Endothelial cell of hepatic sinusoid (primary cell): ENCODE results near the gene NDE1.
"Not testable (repeated sequence)": the region's sequence is repeated elsewhere in the genome, so short reads cannot be mapped to it uniquely, and the experiment has no call there.

Experiments
- in situ Hi-C: cut with HindIII; loops from 2 replicates; pipeline ENCODE4 v1.10.0; 2017; ENCODE audit warnings: low sequenced_read_pairs

NDE1 gene

DNA sequence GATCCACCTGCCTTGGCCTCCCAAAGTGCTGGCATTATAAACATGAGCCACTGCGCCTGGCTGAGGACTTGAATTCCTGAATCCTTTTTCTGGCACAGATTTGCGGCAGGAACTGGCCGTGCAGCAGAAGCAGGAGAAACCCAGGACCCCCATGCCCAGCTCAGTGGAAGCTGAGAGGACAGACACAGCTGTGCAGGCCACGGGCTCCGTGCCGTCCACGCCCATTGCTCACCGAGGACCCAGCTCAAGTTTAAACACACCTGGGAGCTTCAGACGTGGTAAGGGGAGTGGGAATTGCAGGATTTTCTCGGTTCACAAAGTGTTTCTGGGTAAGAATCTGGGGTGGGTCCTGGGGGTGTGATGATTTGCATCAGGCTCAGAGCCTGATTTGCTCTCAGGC is 41.0 kb downstream of the NDE1 start:
- in situ Hi-C loops = no loop called here

DNA sequence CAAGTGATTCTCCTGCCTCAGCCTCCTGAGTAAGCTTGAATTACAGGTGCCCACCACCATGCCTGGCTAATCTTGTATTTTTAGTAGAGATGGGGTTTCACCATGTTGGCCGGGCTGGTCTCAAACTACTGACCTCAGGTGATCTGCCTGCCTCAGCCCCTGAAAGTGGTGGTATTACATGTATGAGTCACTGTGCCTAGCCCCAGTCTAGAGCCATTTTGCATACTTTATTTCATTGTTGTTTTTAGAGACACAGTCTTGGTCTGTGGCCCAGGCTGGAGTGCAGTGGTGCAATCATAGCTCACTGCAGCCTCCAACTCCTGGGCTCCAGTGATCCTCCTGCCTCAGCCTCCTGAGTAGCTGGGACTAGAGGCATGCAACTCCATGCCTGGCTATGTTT is 42.5 kb downstream of the NDE1 start:
- in situ Hi-C loops = not testable (repeated sequence)

DNA sequence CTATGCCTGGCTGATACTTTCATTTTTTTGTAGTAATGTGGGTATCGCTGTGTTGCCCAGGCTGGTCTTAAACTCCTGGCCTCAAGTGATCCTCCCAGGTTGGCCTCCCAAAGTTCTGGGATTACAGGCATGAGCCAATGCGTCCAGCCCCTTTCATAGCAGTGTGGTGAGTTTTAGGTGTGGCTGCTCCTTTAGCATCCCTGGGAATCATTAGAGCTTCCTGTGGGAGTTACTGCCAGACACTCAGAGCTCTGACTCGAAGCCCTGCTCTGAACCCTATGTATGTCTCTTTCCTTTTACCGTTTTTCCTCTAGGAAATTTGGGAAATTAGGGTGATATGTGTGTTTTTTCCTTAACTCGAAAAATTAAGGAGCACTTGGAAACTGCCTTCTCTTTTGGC is 44.5 kb downstream of the NDE1 start:
- in situ Hi-C loops = no loop called here

- in situ Hi-C loops = no loop called here
Observed at GRCh38 chr16:15699819-15700218, 49.8 kb downstream of the NDE1 start.

GRCh38 chr16:15701367-15701766 is 51.3 kb downstream of the NDE1 start:
- in situ Hi-C loops = no loop called here

- in situ Hi-C loops = no loop called here
Observed at GRCh38 chr16:15701975-15702970, 52.2 kb downstream of the NDE1 start.

DNA sequence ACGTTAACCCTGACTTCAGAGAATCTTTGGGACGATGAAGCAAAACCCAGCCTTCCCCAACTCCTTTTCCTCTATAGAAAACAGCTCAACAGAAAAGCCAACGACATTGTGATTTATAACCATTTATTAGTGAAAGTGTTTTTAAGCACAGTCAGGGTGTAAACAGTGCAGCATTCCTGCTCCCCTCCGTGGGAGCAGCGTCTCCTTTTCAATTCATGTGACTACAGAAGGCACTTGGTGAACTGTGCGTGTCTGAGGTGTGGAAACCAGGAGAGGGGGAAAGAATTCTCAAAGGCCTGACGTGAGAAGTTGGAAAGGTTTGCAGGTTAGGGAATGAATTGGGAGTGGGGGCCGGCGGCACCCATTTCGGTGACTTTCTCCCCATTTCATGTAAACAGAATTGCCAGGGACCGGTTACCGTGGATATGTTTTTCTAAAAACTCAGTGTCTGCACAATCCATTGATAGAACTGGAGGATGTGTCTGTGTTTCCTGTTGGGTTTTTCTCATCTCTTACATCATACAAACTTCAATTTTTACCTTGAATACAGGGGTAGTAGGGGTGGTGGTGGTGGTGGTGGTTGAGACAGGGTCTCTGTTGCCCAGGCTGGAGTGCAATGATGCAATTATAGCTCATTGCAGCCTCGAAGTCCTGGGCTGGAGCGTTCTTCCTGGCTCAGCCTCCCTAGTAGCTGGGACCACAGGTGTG is 53.1 kb downstream of the NDE1 start:
- in situ Hi-C loops = no loop called here

- in situ Hi-C loops = no loop called here
Observed at GRCh38 chr16:15704545-15704987, 54.5 kb downstream of the NDE1 start.

- in situ Hi-C loops = no loop called here
Observed at GRCh38 chr16:15705064-15705565, 55.1 kb downstream of the NDE1 start.

DNA sequence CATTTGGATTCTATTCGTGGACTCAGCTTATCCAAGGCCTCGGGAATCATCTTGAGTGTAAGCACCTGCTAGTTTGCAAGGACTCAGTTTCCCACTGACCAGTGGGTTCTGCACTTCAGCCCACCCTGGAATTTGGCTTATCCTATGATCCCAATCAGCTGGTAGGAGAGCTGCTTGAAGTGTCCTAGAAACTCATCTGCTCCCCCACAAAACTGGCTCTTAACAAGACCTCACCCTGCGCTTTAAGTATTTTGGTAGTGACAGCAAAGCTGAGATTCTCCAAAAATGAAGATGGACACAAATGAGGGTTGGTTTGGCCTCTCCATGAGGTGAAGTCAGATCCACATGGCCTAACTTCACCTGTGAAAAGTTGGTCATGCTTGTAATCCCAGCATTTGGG is 57.3 kb downstream of the NDE1 start:
- in situ Hi-C loops = no loop called here

DNA sequence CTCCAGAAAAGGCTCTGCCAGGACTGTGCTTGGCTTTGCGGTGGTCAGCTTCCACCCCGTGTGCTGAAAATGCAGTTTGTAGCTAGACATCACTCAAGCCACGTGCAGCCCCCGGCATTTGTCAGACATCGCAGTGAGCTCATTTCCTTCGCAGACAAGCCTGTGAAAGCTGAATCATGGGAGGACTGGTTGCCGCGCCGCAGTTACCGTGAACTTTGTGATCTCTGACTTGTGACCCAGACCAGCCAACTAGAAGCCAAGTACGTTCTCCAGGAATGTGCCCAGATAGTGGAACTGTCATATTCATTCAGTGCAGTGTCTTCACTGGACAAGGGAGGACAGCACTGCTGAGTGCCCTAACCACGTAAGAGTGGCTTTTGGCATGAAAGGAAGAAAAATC is 58.1 kb downstream of the NDE1 start:
- in situ Hi-C loops = no loop called here

DNA sequence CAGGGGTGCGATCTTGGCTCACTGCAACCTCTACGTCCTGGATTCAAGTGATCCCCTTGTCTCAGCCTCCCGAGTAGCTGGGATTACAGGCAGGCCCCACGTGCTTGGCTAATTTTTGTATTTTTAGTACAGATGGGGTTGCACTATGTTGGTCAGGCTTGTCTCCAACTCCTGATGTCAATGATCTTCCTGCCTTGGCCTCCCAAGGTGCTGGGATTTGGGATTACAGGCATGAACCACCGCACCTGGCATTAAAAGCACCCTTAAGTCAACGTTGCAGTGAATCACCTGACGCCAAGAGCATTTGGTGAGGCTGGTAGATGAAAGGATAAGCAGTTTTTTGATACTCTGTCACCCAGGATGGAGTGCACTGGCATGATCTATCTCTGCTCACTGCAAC is 59.0 kb downstream of the NDE1 start:
- in situ Hi-C loops = no loop called here

GRCh38 chr16:15714393-15715172 is 64.5 kb downstream of the NDE1 start:
- in situ Hi-C loops = no loop called here

DNA sequence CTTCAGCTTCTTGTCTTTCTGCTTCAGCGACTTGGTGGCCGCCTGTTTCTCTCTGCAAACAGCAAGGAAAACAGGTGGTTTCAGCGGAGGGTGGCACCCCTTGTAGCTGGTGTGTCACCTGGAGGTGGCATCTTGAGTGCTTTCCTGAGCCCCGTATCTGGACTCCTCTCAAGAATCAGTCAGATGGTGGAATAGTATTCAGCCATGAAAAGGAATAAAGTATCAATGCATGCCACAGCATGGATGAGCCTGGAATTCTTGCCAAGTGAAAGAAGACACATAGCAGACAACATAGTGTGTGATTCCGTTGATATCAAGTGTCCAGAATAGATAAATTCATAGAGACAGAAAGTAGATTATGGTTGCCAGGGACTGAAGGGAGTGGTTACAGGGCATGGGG is 65.2 kb downstream of the NDE1 start:
- in situ Hi-C loops = no loop called here

DNA sequence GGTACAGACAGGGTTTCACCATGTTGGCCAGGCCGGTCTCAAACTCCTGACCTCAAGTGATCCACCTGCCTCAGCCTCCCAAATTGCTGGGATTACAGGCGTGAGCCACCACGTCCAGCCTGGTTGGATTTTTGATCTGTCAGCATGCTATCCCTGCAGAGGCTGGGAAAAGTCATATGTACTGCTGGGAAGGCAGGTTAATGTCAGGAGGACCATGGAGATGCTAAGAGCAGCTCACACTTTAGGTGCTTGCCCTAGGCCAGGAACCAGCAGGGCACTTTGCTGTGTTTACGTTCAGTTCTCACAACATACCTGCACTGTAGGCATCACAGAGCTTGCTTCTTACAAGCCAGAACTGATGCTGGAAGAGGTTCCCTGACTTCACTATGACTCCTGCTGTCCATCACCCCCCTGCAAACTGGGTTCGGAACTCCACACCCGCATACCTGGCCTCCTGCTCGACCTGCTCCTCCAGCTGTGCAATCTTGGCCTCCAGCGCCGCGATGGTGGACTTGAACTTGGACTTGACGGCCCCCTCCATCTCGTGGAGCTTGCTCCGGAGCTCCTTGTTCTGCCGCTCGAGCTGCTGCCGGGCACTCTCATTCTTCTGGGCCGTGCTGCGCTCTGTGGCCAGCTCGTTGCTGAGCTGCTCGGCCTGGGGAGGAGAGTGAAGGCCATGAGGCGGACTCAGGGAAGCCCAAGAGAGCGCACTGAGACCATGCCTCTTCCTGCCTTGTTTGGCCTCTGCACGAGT is 66.8 kb downstream of the NDE1 start:
- in situ Hi-C loops = no loop called here

DNA sequence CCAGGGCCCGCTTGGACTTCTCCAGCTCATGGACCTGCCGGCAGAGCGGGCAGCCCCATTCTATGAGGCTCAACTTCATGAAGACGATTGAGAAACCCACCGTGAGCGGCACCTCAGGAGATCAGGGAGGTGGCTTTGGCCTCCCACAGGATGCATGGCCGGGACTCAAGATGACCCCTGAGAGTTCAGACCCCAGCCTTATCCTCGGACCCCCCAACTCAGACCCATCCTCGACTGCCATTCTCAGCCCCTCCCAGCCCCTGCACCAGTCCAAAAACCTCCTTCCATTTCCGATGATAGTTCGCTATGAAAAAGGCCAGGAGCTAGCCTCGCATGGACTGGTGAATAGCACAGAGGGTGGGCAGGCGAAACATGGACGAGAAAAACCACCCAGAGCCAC is 71.0 kb downstream of the NDE1 start:
- in situ Hi-C loops = no loop called here

DNA sequence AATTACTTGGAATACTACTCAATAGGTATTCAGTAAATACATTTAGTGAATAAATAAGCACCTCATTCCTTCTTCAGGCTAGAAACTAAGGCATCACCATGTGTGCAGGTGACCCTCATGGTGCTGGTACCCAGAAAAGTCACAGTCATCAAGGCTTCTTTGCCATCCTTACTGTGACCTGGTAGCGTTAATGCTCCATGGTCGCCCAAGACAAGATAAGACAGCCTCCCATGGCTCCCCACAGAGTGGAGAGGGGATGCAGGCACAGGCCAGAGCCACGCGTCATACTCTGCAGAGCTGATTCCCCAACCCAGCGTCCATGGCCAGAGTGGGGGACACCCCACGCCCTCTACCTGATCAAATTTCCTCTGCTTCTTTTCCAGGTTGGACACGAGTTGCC is 73.8 kb downstream of the NDE1 start:
- in situ Hi-C loops = no loop called here

DNA sequence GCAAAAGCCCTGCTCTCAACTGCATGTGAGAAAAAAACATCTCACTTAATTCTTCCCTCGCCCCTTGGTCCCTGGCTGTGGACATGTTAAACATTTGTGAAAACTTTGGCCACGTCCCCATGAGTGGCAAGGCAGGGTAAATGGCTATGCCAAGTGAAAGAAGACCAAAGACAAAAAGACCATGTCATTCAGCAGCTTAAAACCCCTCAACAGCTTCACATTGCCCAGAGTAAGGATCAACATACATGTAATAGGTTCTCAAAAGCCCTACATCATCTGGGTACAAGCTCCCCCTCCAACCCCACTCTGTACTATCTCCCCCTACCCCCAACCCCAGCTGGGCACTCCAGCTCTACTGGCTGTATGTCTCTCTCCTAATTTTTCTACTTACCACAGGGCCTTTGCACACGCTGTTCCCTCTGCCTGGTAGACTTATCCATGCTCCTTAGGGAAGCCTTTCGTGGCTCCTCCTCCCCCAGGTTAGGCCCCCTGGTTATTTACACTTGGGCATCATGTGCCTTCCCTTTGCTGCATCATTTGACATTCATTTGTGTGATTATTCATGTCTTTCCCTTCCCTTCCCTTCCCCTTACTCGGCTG is 75.7 kb downstream of the NDE1 start:
- in situ Hi-C loops = no loop called here

- in situ Hi-C loops = no loop called here
Observed at GRCh38 chr16:15726715-15727114, 76.7 kb downstream of the NDE1 start.

DNA sequence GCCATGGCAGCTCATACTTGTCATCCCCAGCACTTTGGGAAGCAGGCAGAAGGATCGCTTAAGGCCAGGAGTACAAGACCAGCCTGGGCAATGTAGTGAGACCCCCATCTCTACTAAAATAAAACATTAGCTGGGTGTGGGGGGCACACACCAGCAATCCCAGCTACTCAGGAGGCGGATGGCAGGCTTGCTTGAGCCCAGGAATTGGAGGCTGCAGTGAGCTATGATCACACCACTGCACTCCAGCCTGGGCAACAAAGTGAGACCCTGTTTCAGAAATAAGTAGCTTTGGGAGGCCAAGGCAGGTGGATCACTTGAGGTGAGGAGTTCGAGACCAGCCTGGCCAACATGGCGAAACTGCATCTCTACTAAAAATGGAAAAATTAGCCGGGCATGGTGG is 77.7 kb downstream of the NDE1 start:
- in situ Hi-C loops = not testable (repeated sequence)
